ENCODE measurements around the gene P4HA1. TPM values are rescaled to one million over a fixed set of nuclear protein-coding genes. Genes with fewer than 3 reads are reported as not detected.

The P4HA1 gene
- total RNA-seq, 3 donors from 2014 or later (not counting 1 experiment from before 2014, with no cell fraction given), result 13.0 to 16.3 (median 13.9) TPM

DNA sequence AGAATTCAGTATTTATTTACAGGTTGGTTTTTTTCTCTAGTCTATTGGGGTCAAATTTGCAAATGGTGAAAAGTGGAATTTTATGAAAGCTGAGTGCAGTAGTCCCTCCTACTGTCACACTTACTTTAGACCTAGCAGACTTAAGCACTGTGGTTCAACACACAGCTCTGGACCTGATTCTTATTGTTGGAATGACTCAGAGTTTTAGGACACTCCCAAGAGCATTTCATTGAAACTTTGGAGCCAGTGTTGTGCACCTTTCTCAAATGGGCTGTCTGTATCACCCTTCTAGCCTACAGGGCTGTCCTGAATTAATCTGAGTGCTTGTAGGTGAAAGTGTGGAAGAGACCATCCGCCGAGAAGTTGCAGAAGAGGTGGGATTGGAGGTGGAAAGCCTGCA lies 29.7 kb upstream of the P4HA1 start:
- H3K4me3 ChIP-seq (ENCODE audit: low read length), result no peak overlapping the region
- H3K9me3 Mint-ChIP-seq, result no peaks in the 10 kb centered on the region
- TF ChIP-seq, protein P1, sequence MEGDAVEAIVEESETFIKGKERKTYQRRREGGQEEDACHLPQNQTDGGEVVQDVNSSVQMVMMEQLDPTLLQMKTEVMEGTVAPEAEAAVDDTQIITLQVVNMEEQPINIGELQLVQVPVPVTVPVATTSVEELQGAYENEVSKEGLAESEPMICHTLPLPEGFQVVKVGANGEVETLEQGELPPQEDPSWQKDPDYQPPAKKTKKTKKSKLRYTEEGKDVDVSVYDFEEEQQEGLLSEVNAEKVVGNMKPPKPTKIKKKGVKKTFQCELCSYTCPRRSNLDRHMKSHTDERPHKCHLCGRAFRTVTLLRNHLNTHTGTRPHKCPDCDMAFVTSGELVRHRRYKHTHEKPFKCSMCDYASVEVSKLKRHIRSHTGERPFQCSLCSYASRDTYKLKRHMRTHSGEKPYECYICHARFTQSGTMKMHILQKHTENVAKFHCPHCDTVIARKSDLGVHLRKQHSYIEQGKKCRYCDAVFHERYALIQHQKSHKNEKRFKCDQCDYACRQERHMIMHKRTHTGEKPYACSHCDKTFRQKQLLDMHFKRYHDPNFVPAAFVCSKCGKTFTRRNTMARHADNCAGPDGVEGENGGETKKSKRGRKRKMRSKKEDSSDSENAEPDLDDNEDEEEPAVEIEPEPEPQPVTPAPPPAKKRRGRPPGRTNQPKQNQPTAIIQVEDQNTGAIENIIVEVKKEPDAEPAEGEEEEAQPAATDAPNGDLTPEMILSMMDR (IDR thresholded peaks at IDR 0.05), result no peak
- no peaks in the 10 kb centered on the region for H3K27me3 ChIP-seq (ENCODE audit: control insufficient read depth, insufficient read depth, low read length)
- no peak for ATAC-seq
- H3K27ac Mint-ChIP-seq, result no peak overlapping the region
- H3K4me1 Mint-ChIP-seq, result no peaks in the 10 kb centered on the region
- H3K9me3 ChIP-seq (ENCODE audit: control insufficient read depth, insufficient read depth, low read length), result no peaks in the 10 kb centered on the region
- no peak for DNase-seq
- WGBS (ENCODE audit: insufficient coverage), result 96% methylated on average over 2 of the region's 2 CpGs
- H3K27ac ChIP-seq (ENCODE audit: low read length), result no peak overlapping the region
- no peak overlapping the region for H3K4me3 Mint-ChIP-seq
- no peaks in the 10 kb centered on the region for H3K27me3 Mint-ChIP-seq (ENCODE audit: low read depth in 2 of 2)
- H3K4me1 ChIP-seq (ENCODE audit: control insufficient read depth, insufficient read depth, low read length), result no peaks in the 10 kb centered on the region
- intact Hi-C loops (cut with micrococcal nuclease), result no loop called here
- peaks cover 5% of the 10 kb centered on the region for H3K36me3 Mint-ChIP-seq
- peaks cover 34% of the 10 kb centered on the region for H3K36me3 ChIP-seq (ENCODE audit: control insufficient read depth, insufficient read depth, low read length)

DNA sequence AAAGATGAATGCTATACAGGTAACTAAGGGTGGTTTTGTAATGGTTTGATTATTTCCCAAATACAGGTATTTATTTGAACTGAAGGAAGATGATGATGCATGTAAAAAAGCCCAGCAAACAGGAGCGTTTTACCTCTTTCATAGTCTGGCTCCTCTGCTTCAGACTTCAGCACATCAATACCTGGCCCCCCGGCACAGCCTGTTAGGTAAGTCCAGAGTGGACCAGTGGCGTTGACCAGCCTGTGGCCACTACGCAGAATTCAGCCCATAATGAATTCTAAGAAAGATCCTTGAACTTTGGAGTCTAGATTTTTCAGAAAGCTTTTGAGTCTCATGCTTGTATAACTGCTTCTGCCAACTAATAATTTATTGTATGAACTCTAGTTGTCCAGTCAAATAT lies 23.3 kb upstream of the P4HA1 start:
- Mint-ChIP-seq H3K4me1 (no peaks in the 10 kb centered on the region), H3K4me3 (no peak overlapping the region), H3K36me3 (no peaks in the 10 kb centered on the region), H3K9me3 (no peaks in the 10 kb centered on the region), H3K27me3 (ENCODE audit: low read depth in 2 of 2) (no peaks in the 10 kb centered on the region), H3K27ac (no peak overlapping the region)
- peaks cover 8% of the 10 kb centered on the region for H3K36me3 ChIP-seq (ENCODE audit: control insufficient read depth, insufficient read depth, low read length)
- intact Hi-C loops (cut with micrococcal nuclease), result no loop called here
- H3K27me3 ChIP-seq (ENCODE audit: control insufficient read depth, insufficient read depth, low read length), result no peaks in the 10 kb centered on the region
- WGBS (ENCODE audit: insufficient coverage), result 95% methylated on average over 4 of the region's 4 CpGs
- no peaks in the 10 kb centered on the region for H3K9me3 ChIP-seq (ENCODE audit: control insufficient read depth, insufficient read depth, low read length)
- H3K4me1 ChIP-seq (ENCODE audit: control insufficient read depth, insufficient read depth, low read length), result no peaks in the 10 kb centered on the region
- no peak for DNase-seq
- H3K4me3 ChIP-seq (ENCODE audit: low read length), result no peak overlapping the region
- ATAC-seq, result no peak
- TF ChIP-seq, protein P1 (IDR thresholded peaks at IDR 0.05), result no peak
- no peak overlapping the region for H3K27ac ChIP-seq (ENCODE audit: low read length)

DNA sequence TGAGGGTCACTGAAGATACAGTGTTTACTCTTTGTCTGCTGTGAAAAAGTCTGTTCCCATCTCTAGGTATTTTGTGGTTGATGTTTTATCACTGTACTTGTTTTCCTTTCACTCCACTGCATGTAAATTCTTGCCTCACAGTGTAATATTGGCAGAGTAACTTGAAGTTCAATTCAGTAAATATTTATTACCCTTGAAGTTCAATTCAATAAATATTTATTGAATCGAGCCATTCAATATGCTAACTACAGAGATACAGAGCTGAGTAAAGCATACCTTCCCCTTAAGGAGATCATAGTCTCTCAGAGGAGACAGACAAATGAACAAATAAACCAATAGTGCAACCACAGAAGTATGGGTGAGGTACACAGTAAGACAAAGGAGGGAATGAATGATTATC lies 22.8 kb upstream of the P4HA1 start:
- intact Hi-C loops (cut with micrococcal nuclease), result no loop called here
- Mint-ChIP-seq H3K36me3 (no peaks in the 10 kb centered on the region), H3K9me3 (no peaks in the 10 kb centered on the region), H3K4me1 (no peaks in the 10 kb centered on the region), H3K27ac (no peak overlapping the region), H3K27me3 (ENCODE audit: low read depth in 2 of 2) (no peaks in the 10 kb centered on the region), H3K4me3 (no peak overlapping the region)
- TF ChIP-seq, protein P1 (IDR thresholded peaks at IDR 0.05), result no peak
- Histone ChIP-seq H3K9me3 (ENCODE audit: control insufficient read depth, insufficient read depth, low read length) (no peaks in the 10 kb centered on the region), H3K4me3 (ENCODE audit: low read length) (no peak overlapping the region), H3K36me3 (ENCODE audit: control insufficient read depth, insufficient read depth, low read length) (peaks cover 6% of the 10 kb centered on the region), H3K27ac (ENCODE audit: low read length) (no peak overlapping the region), H3K27me3 (ENCODE audit: control insufficient read depth, insufficient read depth, low read length) (no peaks in the 10 kb centered on the region), H3K4me1 (ENCODE audit: control insufficient read depth, insufficient read depth, low read length) (no peaks in the 10 kb centered on the region)
- WGBS (ENCODE audit: insufficient coverage), result 100% methylated on average over 1 of the region's 1 CpG
- DNase-seq (no peak), ATAC-seq (no peak)

DNA sequence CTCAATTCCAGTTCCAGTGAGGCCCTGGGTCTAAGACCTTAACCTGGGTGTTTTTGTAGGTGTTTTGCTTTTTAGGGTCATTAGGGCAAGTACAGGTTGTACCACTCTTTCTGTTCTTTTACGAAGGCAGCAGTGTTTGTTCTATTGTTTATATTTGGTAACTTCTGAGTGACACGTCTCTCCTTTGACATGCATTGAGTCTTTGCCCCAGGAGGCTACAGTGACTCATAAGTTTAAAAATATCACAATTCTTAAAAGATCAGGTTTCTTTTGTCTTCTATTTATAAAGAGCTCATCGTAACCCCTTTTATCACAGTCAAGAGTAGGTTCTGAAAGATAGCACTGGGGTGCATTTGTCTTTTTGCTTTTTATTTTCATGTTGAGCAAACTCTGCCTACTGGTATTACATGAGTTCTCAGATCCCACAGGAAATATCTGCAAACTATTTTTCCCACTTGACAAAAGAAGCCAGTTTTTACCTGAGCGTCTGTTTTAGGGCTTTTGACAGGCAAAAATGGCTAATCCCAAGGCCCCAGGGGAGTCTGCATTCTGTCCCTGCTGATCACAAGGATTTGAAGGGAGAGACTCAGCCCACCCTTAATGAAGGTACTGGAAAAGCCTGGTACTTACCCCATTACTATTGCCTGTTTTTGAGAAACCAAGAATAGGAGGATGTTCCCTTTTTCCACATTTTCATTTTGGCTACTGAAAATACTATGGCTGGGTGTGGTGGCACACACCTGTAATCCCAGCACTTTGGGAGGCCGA lies 21.5 kb upstream of the P4HA1 start:
- Mint-ChIP-seq H3K4me1 (no peaks in the 10 kb centered on the region), H3K36me3 (no peaks in the 10 kb centered on the region), H3K27ac (no peak overlapping the region), H3K4me3 (no peak overlapping the region), H3K27me3 (ENCODE audit: low read depth in 2 of 2) (no peaks in the 10 kb centered on the region), H3K9me3 (no peaks in the 10 kb centered on the region)
- Histone ChIP-seq H3K36me3 (ENCODE audit: control insufficient read depth, insufficient read depth, low read length) (peaks cover 6% of the 10 kb centered on the region), H3K27ac (ENCODE audit: low read length) (no peak overlapping the region), H3K27me3 (ENCODE audit: control insufficient read depth, insufficient read depth, low read length) (no peaks in the 10 kb centered on the region), H3K4me3 (ENCODE audit: low read length) (no peak overlapping the region), H3K4me1 (ENCODE audit: control insufficient read depth, insufficient read depth, low read length) (no peaks in the 10 kb centered on the region), H3K9me3 (ENCODE audit: control insufficient read depth, insufficient read depth, low read length) (no peaks in the 10 kb centered on the region)
- TF ChIP-seq, protein P1 (IDR thresholded peaks at IDR 0.05), result no peak
- 93% methylated on average over 4 of the region's 5 CpGs for WGBS (ENCODE audit: insufficient coverage)
- intact Hi-C loops (cut with micrococcal nuclease), result no loop called here
- ATAC-seq (no peak), DNase-seq (no peak)
